MM.1S (cell line): Measurements from ENCODE around the gene EEF1E1.

Experiments used
- CTCF ChIP-seq: fragments of 300-600 bp; sonication (generic); IDR thresholded peaks from 2 replicates; pipeline ENCODE4 v1.5.1; 2016; ENCODE audit warnings: antibody characterized with exemption, low read length, mixed read lengths
- EZH2 ChIP-seq: fragments of 300-600 bp; sonication (generic); optimal IDR thresholded peaks from 2 replicates; pipeline ENCODE3; 2017; ENCODE audit warnings: low read depth, mild to moderate bottlenecking, antibody characterized with exemption, low read length, mixed read lengths
- EZH2phosphoT487 ChIP-seq: fragments of 300-600 bp; sonication (generic); IDR thresholded peaks from 2 replicates; pipeline ENCODE4 v1.6.1; 2018; ENCODE audit warnings: antibody characterized with exemption, low read length

GRCh38 chr6:8070718-8071117 lies 31.6 kb downstream of the EEF1E1 start:
- TF ChIP-seq CTCF = no peak
- TF ChIP-seq EZH2phosphoT487 = no peak
- no peak for TF ChIP-seq EZH2
